Adrenal gland (tissue), 5 donors: Measurements from ENCODE around the gene DOK6.

Experiments
- POLR2A ChIP-seq, 2 donors: fragments of 450-650 bp; IDR thresholded peaks; one replicate each; pipeline ENCODE4 v1.6.1; 2017; ENCODE audit warnings: antibody characterized with exemption in 2 of 2, mild to moderate bottlenecking in 2 of 2, moderate library complexity in 1 of 2
- TF ChIP-seq, protein P1 (sequence below), 6 experiments: fragments of 450-650 bp in 4 of 6; fragments of 200-600 bp in 2 of 6; sonication (generic) in 1 of 6; IDR thresholded peaks; 1 replicate in 5 of 6; 2 replicates in 1 of 6; pipeline versions ENCODE4 v1.5.1 to v1.8.0; 2016 to 2021; ENCODE audit warnings: antibody characterized with exemption in 6 of 6, mild to moderate bottlenecking in 2 of 6, moderate library complexity in 1 of 6
- donor health status: DM: no; HTN: no; CAD: no.

DNA sequence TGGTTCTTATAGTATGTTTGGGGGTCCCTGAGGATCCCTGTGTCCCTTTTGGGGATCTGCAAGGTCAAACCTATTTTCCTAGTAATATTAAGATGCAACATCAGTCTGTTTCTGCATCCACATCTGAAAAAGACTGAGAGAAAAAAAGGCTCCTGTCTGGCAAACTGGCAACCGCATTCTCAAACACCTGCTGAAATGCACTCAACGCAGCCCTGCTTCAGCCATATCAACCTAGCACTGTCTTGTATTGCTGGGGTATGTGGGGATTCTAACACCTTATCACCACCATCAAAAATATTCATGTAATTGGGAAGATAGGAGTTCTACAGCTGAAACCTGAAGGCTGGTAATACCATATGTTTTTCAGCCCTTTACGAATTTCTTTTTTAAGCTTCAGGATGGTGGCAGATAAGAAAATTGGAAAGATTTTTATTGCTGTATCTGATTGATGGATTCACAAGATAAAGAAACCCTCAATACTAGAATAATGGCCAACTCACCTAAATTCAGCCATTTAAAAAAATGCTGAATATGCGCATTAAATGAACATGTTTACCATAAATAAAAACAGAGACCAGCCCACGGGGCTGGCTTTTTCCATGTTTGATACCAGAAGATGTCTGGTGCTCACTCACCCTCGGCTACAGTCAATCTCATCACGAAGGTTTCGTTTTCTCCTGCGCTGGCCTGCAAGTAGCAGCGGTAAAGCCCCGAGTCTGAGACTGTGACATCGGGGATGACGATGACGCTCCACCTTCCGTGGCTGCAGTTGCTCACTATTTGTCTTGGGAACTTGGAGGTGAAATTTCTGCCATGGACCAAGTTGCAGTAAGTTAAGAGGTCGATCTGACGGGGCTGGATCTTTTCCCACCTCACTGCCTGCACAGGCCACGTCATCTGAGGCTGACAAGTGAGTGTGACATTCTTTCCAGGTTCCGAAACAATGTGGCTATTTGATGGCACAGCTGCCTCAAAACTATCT is 494.7 kb downstream of the DOK6 start:
- no peak for TF ChIP-seq POLR2A (IDR thresholded peaks at IDR 0.05)
- TF ChIP-seq, protein P1, sequence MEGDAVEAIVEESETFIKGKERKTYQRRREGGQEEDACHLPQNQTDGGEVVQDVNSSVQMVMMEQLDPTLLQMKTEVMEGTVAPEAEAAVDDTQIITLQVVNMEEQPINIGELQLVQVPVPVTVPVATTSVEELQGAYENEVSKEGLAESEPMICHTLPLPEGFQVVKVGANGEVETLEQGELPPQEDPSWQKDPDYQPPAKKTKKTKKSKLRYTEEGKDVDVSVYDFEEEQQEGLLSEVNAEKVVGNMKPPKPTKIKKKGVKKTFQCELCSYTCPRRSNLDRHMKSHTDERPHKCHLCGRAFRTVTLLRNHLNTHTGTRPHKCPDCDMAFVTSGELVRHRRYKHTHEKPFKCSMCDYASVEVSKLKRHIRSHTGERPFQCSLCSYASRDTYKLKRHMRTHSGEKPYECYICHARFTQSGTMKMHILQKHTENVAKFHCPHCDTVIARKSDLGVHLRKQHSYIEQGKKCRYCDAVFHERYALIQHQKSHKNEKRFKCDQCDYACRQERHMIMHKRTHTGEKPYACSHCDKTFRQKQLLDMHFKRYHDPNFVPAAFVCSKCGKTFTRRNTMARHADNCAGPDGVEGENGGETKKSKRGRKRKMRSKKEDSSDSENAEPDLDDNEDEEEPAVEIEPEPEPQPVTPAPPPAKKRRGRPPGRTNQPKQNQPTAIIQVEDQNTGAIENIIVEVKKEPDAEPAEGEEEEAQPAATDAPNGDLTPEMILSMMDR (IDR thresholded peaks at IDR 0.05) = no peak
